HG03280 (cell line): Measurements from ENCODE around the gene SDK1.

Source experiments
- ATAC-seq: cut with Tn5 transposase; IDR thresholded peaks from one replicate; pipeline ENCODE4 v1.9.1; 2021; ENCODE audit warnings: mild to moderate bottlenecking, moderate library complexity; ENCODE audit not compliant: unreplicated experiment

Gene SDK1

GRCh38 chr7:4006687-4007086 is 705.6 kb downstream of the SDK1 start:
- no peak for ATAC-seq

- ATAC-seq, result no peak
Observed at GRCh38 chr7:4009211-4010060, 708.4 kb downstream of the SDK1 start.

GRCh38 chr7:4010061-4010605 is 709.1 kb downstream of the SDK1 start:
- ATAC-seq, result no peak

DNA sequence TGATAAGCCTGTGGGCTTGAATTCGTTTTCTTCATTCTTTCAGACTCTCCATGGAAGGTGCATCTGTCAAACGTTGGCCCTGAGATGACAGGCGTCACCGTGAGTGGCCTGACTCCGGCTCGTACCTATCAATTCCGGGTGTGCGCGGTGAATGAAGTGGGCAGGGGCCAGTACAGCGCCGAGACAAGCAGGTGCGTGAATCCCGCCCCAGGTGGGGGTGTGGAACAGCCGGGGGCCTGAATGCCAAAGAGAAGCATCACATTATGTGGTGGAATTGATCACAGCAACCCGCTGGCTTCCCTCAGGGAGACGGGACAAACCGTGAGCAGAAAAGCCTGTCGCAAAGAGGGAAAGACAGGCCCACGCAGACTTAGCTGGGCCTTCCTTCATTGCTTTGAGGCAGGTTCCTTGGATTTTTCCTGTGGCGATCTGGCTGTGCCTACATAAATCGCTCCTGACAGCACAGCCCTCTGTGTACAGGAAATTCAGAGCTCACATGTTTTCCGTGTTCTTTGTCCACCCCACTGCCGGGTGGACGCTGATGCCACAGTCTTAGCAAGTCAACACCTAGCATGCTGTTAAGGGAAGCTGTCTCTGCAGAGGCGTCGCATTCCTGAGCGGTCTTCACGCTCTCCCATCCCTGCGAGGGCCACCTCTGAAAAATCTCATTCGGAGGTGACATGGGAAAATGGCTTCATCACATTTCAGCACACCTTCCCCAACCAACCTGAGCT is 710.0 kb downstream of the SDK1 start:
- no peak for ATAC-seq

GRCh38 chr7:4013793-4014192 is 712.7 kb downstream of the SDK1 start:
- ATAC-seq, result no peak

DNA sequence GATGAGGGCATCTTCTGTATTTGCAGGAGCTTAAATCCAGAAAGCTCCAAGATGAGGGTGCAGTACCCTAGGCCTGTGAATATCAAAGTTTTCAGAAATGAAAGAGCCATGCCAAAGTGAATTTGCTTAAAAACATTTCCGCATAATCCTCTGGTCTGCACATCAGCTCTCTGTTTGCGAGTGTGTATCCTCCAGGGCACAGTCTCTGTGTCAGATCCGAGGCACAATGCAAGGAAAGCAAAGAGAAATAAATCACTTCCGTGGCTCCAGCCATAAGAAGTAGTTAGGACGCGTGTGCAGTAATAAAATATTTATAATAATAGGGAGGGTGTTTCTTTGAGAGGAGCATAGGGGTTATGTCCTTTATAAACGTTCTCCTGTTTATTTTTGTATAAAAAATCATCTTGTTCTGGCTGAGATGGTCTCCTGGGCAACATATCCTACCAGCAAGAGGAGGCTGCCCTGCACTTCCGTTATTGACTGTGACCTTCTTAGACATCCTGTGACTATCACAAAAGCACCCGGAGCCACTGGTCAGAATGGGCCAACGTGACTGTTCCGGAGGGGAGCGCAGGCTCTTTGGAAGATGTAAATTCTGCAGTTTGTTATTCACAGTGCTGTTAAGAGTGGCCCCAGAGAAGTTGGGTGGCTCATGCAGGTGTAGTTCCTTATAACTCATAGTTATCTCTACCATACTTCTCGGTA is 713.4 kb downstream of the SDK1 start:
- ATAC-seq, result no peak

DNA sequence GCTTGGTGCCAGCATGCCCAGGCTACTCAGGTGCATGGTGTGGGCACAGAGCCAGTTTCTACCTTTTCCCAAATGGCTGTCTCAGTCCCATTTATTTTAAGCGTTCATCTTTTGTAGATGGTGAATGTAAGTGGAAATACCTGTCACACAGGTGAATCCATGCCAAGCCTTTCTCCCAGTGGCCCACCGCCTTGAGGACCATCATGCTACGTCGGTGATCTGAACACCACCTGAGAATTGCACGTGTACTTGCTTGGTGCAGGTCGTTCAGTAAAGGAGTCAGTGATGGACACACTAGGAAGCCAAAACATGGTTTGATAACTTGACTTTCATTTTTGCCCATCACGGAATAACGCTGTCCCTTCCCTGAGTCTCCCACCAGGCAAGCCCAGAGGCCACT is 714.3 kb downstream of the SDK1 start:
- no peak for ATAC-seq

GRCh38 chr7:4015996-4016395 is 714.9 kb downstream of the SDK1 start:
- no peak for ATAC-seq

GRCh38 chr7:4017081-4017480 is 716.0 kb downstream of the SDK1 start:
- no peak for ATAC-seq

- no peak for ATAC-seq
Observed at GRCh38 chr7:4017785-4018184, 716.7 kb downstream of the SDK1 start.

DNA sequence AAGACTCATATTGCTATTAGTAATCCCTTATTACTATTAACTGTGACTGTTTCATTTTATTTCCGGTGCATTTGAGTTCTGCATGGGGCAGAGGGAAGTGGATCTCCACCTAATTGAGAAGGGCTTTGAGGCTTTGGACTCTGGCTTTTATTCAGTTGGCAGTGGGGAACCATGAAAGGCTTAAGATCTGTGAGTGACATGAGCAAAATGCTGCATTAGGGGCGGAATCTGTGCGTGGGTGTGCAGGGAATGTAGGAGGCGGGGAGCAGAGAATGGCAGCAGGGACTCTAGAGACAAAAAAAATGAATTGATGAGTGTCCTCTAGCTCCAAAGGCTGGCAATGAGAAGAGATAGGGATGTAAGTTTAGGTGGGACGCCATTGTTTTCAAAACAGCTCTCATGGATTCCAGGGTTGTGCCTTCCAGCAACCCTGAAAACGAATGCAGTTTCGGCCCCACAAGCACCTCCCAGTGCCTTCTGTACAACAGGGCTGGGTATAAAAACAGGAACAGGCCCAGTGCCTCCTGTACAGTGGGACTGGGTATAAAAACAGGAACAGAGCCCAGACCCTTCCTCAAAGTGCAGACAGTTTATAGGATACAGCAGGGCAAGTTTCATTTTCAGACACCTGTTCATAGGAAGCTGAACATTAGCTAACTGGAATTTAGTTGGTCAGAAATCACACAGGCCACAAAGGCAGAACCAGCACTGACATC is 717.7 kb downstream of the SDK1 start:
- ATAC-seq, result no peak

DNA sequence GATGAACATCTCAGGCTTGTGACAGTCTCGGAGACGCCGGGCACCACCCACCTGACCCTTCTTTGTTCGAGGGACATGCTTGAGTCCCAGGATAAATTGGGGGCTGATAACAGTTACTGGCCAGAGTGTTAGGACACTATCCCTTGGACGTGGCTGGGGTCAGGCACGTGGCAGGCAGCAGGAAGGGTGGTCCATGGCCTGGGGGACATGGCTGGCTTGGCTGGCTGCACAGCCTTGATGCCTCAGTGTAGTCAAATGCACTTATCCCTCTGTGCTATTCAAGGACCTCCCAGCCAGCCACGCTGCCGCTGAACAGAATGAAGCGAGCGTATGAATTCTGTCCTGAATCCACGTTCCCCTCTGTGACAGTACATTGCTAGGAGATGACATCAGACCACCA is 719.0 kb downstream of the SDK1 start:
- no peak for ATAC-seq

DNA sequence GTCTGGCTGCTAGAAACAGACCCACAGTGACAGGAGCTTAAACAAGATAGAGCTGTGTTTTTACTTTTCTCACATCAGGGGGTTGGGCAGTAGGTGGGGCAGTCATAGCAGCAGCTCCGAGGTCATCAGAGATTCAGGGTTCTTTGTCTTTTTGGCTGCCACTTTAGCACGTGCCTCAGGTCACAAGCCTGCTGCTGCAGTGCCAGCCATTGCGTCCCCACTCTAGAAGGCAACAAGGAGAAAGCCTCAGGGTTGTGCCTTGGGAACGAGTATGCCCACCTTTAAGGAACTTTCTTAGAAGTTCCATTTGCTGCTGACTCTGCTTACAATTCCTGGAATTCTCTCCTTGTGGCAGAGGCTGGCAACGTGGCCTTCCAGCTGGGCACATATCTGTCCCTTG is 720.4 kb downstream of the SDK1 start:
- ATAC-seq, result no peak

- no peak for ATAC-seq
Observed at GRCh38 chr7:4022265-4022664, 721.2 kb downstream of the SDK1 start.

DNA sequence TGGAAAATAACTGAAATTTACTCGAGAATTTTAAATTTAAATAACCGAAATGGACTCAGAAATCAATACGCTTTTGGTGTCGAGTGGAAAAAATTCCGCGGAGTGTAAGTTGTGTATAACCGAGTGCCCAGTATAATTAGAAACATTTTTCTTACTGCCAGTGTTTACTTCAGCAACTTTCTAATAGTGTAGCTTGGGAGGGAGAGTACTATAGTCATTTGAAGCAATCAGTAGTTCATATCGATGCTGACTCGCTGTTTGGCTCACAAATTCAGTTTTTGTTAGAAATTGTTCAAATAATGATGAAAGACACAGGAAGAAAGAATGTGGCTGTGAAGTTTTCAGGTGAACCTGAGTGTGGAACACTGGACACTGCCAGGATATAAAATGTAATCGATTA is 722.5 kb downstream of the SDK1 start:
- no peak for ATAC-seq

GRCh38 chr7:4024133-4024532 is 723.1 kb downstream of the SDK1 start:
- no peak for ATAC-seq

GRCh38 chr7:4024806-4025205 is 723.8 kb downstream of the SDK1 start:
- ATAC-seq, result no peak

DNA sequence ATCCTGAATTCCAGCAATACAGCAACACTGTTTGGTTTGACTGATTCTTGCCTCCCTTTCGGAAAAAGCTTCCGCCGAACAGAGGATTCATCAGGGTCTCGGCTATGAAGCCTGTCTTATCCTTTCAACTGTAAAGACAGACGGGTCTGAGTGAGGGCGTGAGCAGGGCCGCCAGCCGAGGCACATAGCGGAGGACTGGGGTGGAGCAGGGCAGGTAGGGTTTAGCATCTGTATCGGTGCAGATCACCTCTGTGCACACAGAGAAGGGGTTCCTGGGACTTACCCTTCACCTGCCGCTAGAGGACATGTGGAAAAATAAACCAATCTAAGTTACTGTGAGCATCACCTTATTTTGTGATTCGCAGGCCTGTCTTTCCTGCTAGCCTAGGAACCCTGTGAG is 724.2 kb downstream of the SDK1 start:
- no peak for ATAC-seq

DNA sequence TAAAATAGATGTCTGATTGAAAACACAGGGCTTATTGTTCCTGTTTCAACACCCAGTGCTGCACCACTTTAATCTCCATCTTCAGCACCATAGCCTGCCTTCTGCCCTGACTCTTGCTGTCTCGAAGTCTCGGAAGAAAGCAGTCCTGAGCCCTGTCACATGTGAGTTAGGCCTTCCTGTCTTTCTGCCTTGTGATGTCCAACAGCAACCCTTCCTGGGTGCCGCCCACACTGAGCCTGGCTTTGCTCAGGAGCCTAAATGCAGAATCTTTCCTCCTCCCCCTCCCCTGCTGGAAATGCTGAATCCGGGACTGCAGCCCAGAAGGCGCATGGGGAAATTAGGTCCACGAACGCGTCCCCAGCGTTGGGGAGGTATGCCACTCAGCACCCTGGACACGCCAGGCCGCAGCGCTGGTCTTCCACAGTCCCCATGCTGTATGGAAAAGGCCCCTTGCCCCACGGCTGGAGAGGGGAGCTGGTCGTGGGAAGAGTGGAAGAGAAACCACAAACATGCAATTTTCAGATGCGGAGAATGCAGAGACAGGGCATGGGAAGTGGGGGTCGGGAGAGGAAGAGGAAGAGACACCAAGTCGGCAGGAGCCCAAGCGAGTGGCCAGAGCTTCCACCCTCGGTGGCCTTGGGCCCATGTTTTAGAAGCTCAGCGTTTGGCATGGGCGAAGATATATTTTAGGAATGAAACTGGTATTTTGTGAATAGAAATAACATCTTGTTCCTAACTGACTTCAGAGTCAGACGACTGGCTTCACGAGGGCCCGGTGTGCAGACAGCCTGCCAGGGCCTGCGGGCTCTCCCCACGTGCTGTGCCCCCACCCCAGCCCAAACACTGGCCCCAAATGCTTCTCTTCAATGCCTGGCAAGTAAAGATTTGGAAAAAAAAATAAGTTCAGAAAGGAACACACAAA is 724.9 kb downstream of the SDK1 start:
- ATAC-seq, result no peak
